K562 (cell line): ENCODE measurements around the gene GJB4. TPM values are rescaled to one million over a fixed set of nuclear protein-coding genes. Genes with fewer than 3 reads are reported as not detected.

Experiments
- ATAC-seq: fragments of 200-7000 bp; cut with Tn5 transposase; 3 replicates; pipeline ENCODE4 v1.9.1; 2020; ENCODE audit warnings: moderate library complexity
- BruUV-seq: library from RNA; stranded (reverse); fragments of 400-500 nt; replicated peaks from 2 replicates; lab custom pipeline; 2021; lab: Mats Ljungman, UMichigan
- CTCF ChIA-PET: fragments of 300-600 bp; formaldehyde crosslinking; extraction: SDS; loops from one replicate; lab custom pipeline; 2021; ENCODE audit warnings: low intra/inter-chr PET ratio; lab: Yijun Ruan, JAX
- POLR2A ChIA-PET: fragments of 300-600, 350-650 bp; sonication (Branson Sonifier 250); formaldehyde crosslinking; extraction: SDS; loops from one replicate; lab custom pipeline; 2021; ENCODE audit warnings: antibody characterized with exemption, inconsistent platforms; lab: Yijun Ruan, JAX
- DNase-seq, 4 experiments: peaks; one replicate each; pipeline versions ENCODE4 v3.0.0 to v3.0.0-alpha.2; 2011 to 2018; ENCODE audit warnings: low spot score in 3 of 4, mixed read lengths in 3 of 4; ENCODE audit errors: extremely low read depth in 1 of 4
- FAIRE-seq: peaks from 2 replicates; lab custom pipeline; 2011; peaks lifted over from hg19 to GRCh38; lab: Jason Lieb, UNC
- H2AFZ ChIP-seq: 2 replicates; pipeline ENCODE4 v1.6.0; 2011; ENCODE audit warnings: low read depth, low read length, control low read depth, inconsistent platforms
- H3K27ac ChIP-seq: fragments of 200-600 bp; 3 replicates; pipeline ENCODE4 v1.8.0; 2011; ENCODE audit warnings: low read depth, mild to moderate bottlenecking, control low read depth, inconsistent platforms, low read length, moderate library complexity, mixed read lengths; ENCODE audit errors: extremely low read depth
- H3K27me3 ChIP-seq, 2 experiments: fragments of 300-600 bp in 1 of 2; 2 replicates in 1 of 2; 3 replicates in 1 of 2; pipeline versions ENCODE4 v1.6.0 to v1.8.0; 2011; ENCODE audit warnings: inconsistent platforms in 2 of 2, low read length in 2 of 2, mild to moderate bottlenecking in 1 of 2, mixed read lengths in 1 of 2, moderate library complexity in 1 of 2; ENCODE audit not compliant: control insufficient read depth in 2 of 2, insufficient read depth in 2 of 2
- H3K36me3 ChIP-seq: fragments of 300-600 bp; 3 replicates; pipeline ENCODE4 v1.8.0; 2011; ENCODE audit warnings: mild to moderate bottlenecking, low read length, inconsistent platforms; ENCODE audit not compliant: control insufficient read depth, insufficient read depth
- H3K4me1 ChIP-seq, 2 experiments: fragments of 200-600 bp in 1 of 2; replicated peaks in 1 of 2; 2 replicates in 1 of 2; 3 replicates in 1 of 2; pipeline versions ENCODE4 v1.5.1 to v1.8.0; 2011; ENCODE audit warnings: inconsistent platforms in 2 of 2, low read length in 2 of 2, mild to moderate bottlenecking in 1 of 2, mixed read lengths in 1 of 2, moderate library complexity in 1 of 2; ENCODE audit not compliant: control insufficient read depth in 2 of 2, insufficient read depth in 2 of 2
- H3K4me2 ChIP-seq: 2 replicates; pipeline ENCODE4 v1.6.1; 2011; ENCODE audit warnings: low read length, control low read depth, inconsistent platforms, mixed read lengths; ENCODE audit not compliant: insufficient read depth
- H3K4me3 ChIP-seq: fragments of 200-600 bp; sonication (generic), shearing (Covaris generic); 2 replicates; pipeline ENCODE4 v1.5.1; 2016; ENCODE audit warnings: control low read depth, inconsistent platforms
- H3K79me2 ChIP-seq: fragments of 200-600 bp; 3 replicates; pipeline ENCODE4 v1.8.0; 2011; ENCODE audit warnings: low read length, inconsistent platforms; ENCODE audit not compliant: control insufficient read depth, insufficient read depth
- H3K9ac ChIP-seq, 2 experiments: 2 replicates each; pipeline versions ENCODE4 v1.6.0 to v1.6.1; 2011; ENCODE audit warnings: low read depth in 2 of 2, low read length in 2 of 2, control low read depth in 1 of 2, inconsistent platforms in 1 of 2, mild to moderate bottlenecking in 1 of 2, mixed read lengths in 1 of 2; ENCODE audit not compliant: insufficient read depth in 1 of 2
- H3K9me1 ChIP-seq: one replicate; pipeline ENCODE4 v1.6.0; 2011; ENCODE audit warnings: inconsistent platforms, mild to moderate bottlenecking, low read length, moderate library complexity; ENCODE audit not compliant: control insufficient read depth, insufficient read depth
- H3K9me3 ChIP-seq: replicated peaks from 2 replicates; pipeline ENCODE4 v1.5.1; 2011; ENCODE audit warnings: low read depth, low read length, inconsistent platforms; ENCODE audit not compliant: control insufficient read depth, insufficient read depth
- H4K20me1 ChIP-seq: replicated peaks from 2 replicates; pipeline ENCODE4 v1.6.1; 2011; ENCODE audit warnings: low read length, inconsistent platforms, mixed read lengths; ENCODE audit not compliant: control insufficient read depth, insufficient read depth
- EP400 ChIP-seq: fragments of 450-650 bp; IDR thresholded peaks from 2 replicates; pipeline ENCODE4 v1.6.1; 2017; ENCODE audit warnings: antibody characterized with exemption, mild to moderate bottlenecking, moderate library complexity
- HMG20A ChIP-seq: fragments of 450-650 bp; formaldehyde crosslinking; conservative IDR thresholded peaks from 2 replicates; pipeline ENCODE4 v1.4.0; 2020; ENCODE audit warnings: mild to moderate bottlenecking, mixed read lengths
- MTA2 ChIP-seq: fragments of 450-650 bp; IDR thresholded peaks from 2 replicates; pipeline ENCODE4 v1.6.1; 2016; ENCODE audit warnings: low read depth
- NCOA2 ChIP-seq, 2 experiments: fragments of 450-650 bp; IDR thresholded peaks; 2 replicates each; pipeline ENCODE4 v1.6.1; 2018; ENCODE audit warnings: mild to moderate bottlenecking in 2 of 2, moderate library complexity in 1 of 2; ENCODE audit not compliant: partially characterized antibody in 2 of 2
- SRSF9 ChIP-seq: fragments of 200-400 bp; formaldehyde crosslinking; IDR thresholded peaks from 2 replicates; pipeline ENCODE4 v1.6.1; 2017; ENCODE audit warnings: low read depth, low read length, borderline replicate concordance
- ZNF431 ChIP-seq: sonication (generic); formaldehyde crosslinking; IDR thresholded peaks from 2 replicates; pipeline ENCODE4 v1.8.0; 2022; ENCODE audit warnings: mild to moderate bottlenecking, missing genetic modification reagents
- ZNF766 ChIP-seq: fragments of 200-800 bp; sonication (Bioruptor generic); conservative IDR thresholded peaks from 2 replicates; pipeline ENCODE4 v1.6.1; 2016; ENCODE audit warnings: missing genetic modification characterization, missing compliant biosample characterization
- WGBS: fragments of 100-300 bp; shearing (Covaris generic); methylation state at CpG from one replicate; pipeline ENCODE4 v1.1.6; 2016; ENCODE audit warnings: low coverage, mixed read lengths; ENCODE audit not compliant: insufficient coverage; ENCODE audit errors: missing lambda C conversion rate; 5-methylcytosine and 5-hydroxymethylcytosine counted together
- in situ Hi-C: fragments of 300-500 bp; cut with MboI; formaldehyde crosslinking; loops from 4 replicates; pipeline ENCODE4 v1.15.0; 2018; ENCODE audit warnings: inconsistent platforms, mixed read lengths
- intact Hi-C: fragments of 100-400 bp; cut with micrococcal nuclease; formaldehyde crosslinking; loops from 2 replicates; pipeline ENCODE4 v1.14.2; 2022
- polyA plus RNA-seq, 8 experiments: library from polyadenylated mRNA; depleted of rRNA in 4 of 8; stranded (reverse) in 5 of 8; unstranded in 3 of 8; fragments of >200 nt; fragmentation: Nextera tagmentation in 2 of 8; fragmentation: Illumina TruSeq in 1 of 8; extraction: Ambion mirVana in 2 of 8; extraction: Trizol in 1 of 8; gene quantifications; 2 replicates each; pipeline versions ENCODE4 v1.2.1 to v1.2.3, GENCODE V29; 2011 to 2014; ENCODE audit warnings: inconsistent platforms in 1 of 8, missing spikeins in 1 of 8
- total RNA-seq, 7 experiments: library from RNA; depleted of rRNA in 6 of 7; stranded (reverse); fragments of >200 nt in 6 of 7; fragmentation: Illumina TruSeq in 2 of 7; extraction: Trizol in 2 of 7; gene quantifications; 2 replicates each; pipeline versions ENCODE4 v1.2.1 to v1.2.3, GENCODE V29; 2011 to 2021; ENCODE audit warnings: low replicate concordance in 1 of 7
- TF ChIP-seq, protein P1 (sequence below): sonication (generic); formaldehyde crosslinking; IDR thresholded peaks from 2 replicates; pipeline ENCODE4 v1.9.0; 2022; ENCODE audit warnings: mild to moderate bottlenecking, missing genetic modification reagents
- TF ChIP-seq, protein P2 (sequence below): sonication (generic); formaldehyde crosslinking; IDR thresholded peaks from 2 replicates; pipeline ENCODE4 v1.5.0; 2020; ENCODE audit warnings: missing genetic modification reagents
- TF ChIP-seq, protein P3 (sequence below): fragments of 450-650 bp; IDR thresholded peaks from 2 replicates; pipeline ENCODE4 v1.6.1; 2017; ENCODE audit warnings: antibody characterized with exemption, mild to moderate bottlenecking
- TF ChIP-seq, protein P4 (sequence below): sonication (generic); formaldehyde crosslinking; IDR thresholded peaks from 2 replicates; pipeline ENCODE4 v1.8.1; 2023; ENCODE audit warnings: mild to moderate bottlenecking, missing genetic modification reagents

GJB4 gene
- total and polyA plus RNA-seq, 9 of the 15 experiments (the other 6 are each of a cell fraction or from before 2014, with no cell fraction given), result 0.03 TPM; not detected in 8

DNA sequence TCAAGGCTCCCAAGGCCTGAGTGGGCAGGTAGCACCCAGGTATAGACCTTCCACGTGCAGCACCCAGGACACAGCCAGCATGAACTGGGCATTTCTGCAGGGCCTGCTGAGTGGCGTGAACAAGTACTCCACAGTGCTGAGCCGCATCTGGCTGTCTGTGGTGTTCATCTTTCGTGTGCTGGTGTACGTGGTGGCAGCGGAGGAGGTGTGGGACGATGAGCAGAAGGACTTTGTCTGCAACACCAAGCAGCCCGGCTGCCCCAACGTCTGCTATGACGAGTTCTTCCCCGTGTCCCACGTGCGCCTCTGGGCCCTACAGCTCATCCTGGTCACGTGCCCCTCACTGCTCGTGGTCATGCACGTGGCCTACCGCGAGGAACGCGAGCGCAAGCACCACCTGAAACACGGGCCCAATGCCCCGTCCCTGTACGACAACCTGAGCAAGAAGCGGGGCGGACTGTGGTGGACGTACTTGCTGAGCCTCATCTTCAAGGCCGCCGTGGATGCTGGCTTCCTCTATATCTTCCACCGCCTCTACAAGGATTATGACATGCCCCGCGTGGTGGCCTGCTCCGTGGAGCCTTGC, 1.7 kb downstream of the GJB4 start:
- CTCF ChIA-PET, result no interaction called here
- peaks cover 5% of the 10 kb centered on the region for H4K20me1 ChIP-seq
- H3K4me1 ChIP-seq, result peaks cover 0 to 4% of the 10 kb centered on the region in 2 experiments; a peak in 1 of 5 replicates
- no peaks in the 10 kb centered on the region for H3K9me1 ChIP-seq
- POLR2A ChIA-PET, result no interaction called here
- no peak overlapping the region for H3K27ac ChIP-seq
- H3K4me3 ChIP-seq, result no peak overlapping the region
- H3K79me2 ChIP-seq, result no peaks in the 10 kb centered on the region
- in situ Hi-C loops (no loop called here), intact Hi-C loops (no loop called here)
- no peaks in the 10 kb centered on the region for H3K9me3 ChIP-seq
- DNase-seq, result no peak
- BruUV-seq, result no TSS peak
- ATAC-seq, result no peak
- H3K4me2 ChIP-seq, result no peak overlapping the region
- no peak overlapping the region for H2AFZ ChIP-seq
- H3K36me3 ChIP-seq, result no peaks in the 10 kb centered on the region
- WGBS, result 2% methylated on average over 33 of the region's 33 CpGs
- no peak for FAIRE-seq
- H3K9ac ChIP-seq, result no peak overlapping the region
- peaks cover 29 to 55% of the 10 kb centered on the region in 2 experiments; a peak in 4 of 5 replicates for H3K27me3 ChIP-seq
- no peak for TF ChIP-seq HMG20A (CRISPR knock-in tag)
- no peak for TF ChIP-seq EP400
- TF ChIP-seq SRSF9, result no peak
- no peak for TF ChIP-seq ZNF766 (CRISPR knock-in tag)
- TF ChIP-seq ZNF431 (CRISPR knock-in tag), result peak; percentile 46; the same call in 1 of the 2 replicates
- TF ChIP-seq, protein P1, sequence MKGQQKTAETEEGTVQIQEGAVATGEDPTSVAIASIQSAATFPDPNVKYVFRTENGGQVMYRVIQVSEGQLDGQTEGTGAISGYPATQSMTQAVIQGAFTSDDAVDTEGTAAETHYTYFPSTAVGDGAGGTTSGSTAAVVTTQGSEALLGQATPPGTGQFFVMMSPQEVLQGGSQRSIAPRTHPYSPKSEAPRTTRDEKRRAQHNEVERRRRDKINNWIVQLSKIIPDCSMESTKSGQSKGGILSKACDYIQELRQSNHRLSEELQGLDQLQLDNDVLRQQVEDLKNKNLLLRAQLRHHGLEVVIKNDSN (CRISPR knock-in tag), result peak; percentile 84
- TF ChIP-seq, protein P2, sequence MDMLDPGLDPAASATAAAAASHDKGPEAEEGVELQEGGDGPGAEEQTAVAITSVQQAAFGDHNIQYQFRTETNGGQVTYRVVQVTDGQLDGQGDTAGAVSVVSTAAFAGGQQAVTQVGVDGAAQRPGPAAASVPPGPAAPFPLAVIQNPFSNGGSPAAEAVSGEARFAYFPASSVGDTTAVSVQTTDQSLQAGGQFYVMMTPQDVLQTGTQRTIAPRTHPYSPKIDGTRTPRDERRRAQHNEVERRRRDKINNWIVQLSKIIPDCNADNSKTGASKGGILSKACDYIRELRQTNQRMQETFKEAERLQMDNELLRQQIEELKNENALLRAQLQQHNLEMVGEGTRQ (CRISPR knock-in tag), result peak; percentile 78
- TF ChIP-seq MTA2, result no peak
- TF ChIP-seq, protein P3, sequence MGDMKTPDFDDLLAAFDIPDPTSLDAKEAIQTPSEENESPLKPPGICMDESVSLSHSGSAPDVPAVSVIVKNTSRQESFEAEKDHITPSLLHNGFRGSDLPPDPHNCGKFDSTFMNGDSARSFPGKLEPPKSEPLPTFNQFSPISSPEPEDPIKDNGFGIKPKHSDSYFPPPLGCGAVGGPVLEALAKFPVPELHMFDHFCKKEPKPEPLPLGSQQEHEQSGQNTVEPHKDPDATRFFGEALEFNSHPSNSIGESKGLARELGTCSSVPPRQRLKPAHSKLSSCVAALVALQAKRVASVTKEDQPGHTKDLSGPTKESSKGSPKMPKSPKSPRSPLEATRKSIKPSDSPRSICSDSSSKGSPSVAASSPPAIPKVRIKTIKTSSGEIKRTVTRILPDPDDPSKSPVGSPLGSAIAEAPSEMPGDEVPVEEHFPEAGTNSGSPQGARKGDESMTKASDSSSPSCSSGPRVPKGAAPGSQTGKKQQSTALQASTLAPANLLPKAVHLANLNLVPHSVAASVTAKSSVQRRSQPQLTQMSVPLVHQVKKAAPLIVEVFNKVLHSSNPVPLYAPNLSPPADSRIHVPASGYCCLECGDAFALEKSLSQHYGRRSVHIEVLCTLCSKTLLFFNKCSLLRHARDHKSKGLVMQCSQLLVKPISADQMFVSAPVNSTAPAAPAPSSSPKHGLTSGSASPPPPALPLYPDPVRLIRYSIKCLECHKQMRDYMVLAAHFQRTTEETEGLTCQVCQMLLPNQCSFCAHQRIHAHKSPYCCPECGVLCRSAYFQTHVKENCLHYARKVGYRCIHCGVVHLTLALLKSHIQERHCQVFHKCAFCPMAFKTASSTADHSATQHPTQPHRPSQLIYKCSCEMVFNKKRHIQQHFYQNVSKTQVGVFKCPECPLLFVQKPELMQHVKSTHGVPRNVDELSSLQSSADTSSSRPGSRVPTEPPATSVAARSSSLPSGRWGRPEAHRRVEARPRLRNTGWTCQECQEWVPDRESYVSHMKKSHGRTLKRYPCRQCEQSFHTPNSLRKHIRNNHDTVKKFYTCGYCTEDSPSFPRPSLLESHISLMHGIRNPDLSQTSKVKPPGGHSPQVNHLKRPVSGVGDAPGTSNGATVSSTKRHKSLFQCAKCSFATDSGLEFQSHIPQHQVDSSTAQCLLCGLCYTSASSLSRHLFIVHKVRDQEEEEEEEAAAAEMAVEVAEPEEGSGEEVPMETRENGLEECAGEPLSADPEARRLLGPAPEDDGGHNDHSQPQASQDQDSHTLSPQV, result no peak
- no peak for TF ChIP-seq NCOA2 (IDR thresholded peaks at IDR 0.05; ENCODE audit: partially characterized antibody in 2 of 2)
- TF ChIP-seq, protein P4, sequence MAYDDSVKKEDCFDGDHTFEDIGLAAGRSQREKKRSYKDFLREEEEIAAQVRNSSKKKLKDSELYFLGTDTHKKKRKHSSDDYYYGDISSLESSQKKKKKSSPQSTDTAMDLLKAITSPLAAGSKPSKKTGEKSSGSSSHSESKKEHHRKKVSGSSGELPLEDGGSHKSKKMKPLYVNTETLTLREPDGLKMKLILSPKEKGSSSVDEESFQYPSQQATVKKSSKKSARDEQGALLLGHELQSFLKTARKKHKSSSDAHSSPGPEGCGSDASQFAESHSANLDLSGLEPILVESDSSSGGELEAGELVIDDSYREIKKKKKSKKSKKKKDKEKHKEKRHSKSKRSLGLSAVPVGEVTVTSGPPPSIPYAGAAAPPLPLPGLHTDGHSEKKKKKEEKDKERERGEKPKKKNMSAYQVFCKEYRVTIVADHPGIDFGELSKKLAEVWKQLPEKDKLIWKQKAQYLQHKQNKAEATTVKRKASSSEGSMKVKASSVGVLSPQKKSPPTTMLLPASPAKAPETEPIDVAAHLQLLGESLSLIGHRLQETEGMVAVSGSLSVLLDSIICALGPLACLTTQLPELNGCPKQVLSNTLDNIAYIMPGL (CRISPR knock-in tag), result no peak
